SK-N-SH (cell line): ENCODE results near the gene GLIPR1L1. TPM values are rescaled to one million over a fixed set of nuclear protein-coding genes. Genes with fewer than 3 reads are reported as not detected.

Source experiments
- CTCF ChIA-PET: fragments of 300-600, 350-600 bp; formaldehyde crosslinking; extraction: SDS; loops from one replicate; lab custom pipeline; 2021; lab: Yijun Ruan, JAX
- POLR2A ChIA-PET: fragments of 350-600 bp; sonication (Branson Sonifier 250); formaldehyde crosslinking; extraction: SDS; loops from one replicate; lab custom pipeline; 2020; ENCODE audit warnings: antibody characterized with exemption, inconsistent platforms; lab: Yijun Ruan, JAX
- DNase-seq: peaks from one replicate; pipeline ENCODE4 v3.0.0; 2012
- H2AFZ ChIP-seq: fragments of 200-600 bp; sonication (generic); 2 replicates; pipeline ENCODE4 v1.8.1; 2016; ENCODE audit warnings: antibody characterized with exemption, mild to moderate bottlenecking, low read depth
- H3F3A ChIP-seq: fragments of 200-600 bp; sonication (generic); replicated peaks from 2 replicates; pipeline ENCODE3; 2016; ENCODE audit warnings: antibody characterized with exemption, mild to moderate bottlenecking; ENCODE audit not compliant: insufficient read depth
- H3K27ac ChIP-seq, 2 experiments: fragments of 200-500 bp in 1 of 2; fragments of 200-600 bp in 1 of 2; sonication (Bioruptor generic) in 1 of 2; sonication (generic), shearing (Covaris generic) in 1 of 2; 2 replicates each; pipeline versions ENCODE4 v1.5.1 to v1.6.1; 2014 to 2016; ENCODE audit warnings: low read depth in 2 of 2, inconsistent platforms in 1 of 2, low read length in 1 of 2, mild to moderate bottlenecking in 1 of 2, mixed read lengths in 1 of 2
- H3K27me3 ChIP-seq: fragments of 200-600 bp; sonication (generic), shearing (Covaris generic); 2 replicates; pipeline ENCODE4 v1.6.1; 2016; ENCODE audit warnings: mixed run types; ENCODE audit not compliant: insufficient read depth
- H3K36me3 ChIP-seq, 2 experiments: fragments of 200-500 bp in 1 of 2; fragments of 200-600 bp in 1 of 2; sonication (Bioruptor generic) in 1 of 2; sonication (generic) in 1 of 2; replicated peaks in 1 of 2; 2 replicates each; pipeline versions ENCODE3 to v1.5.1; 2014 to 2016; ENCODE audit warnings: low read length in 1 of 2, mild to moderate bottlenecking in 1 of 2; ENCODE audit not compliant: insufficient read depth in 2 of 2, control insufficient read depth in 1 of 2
- H3K4me1 ChIP-seq, 2 experiments: fragments of 200-500 bp in 1 of 2; fragments of 200-600 bp in 1 of 2; sonication (Bioruptor generic) in 1 of 2; sonication (generic), shearing (Covaris generic) in 1 of 2; 2 replicates each; pipeline versions ENCODE4 v1.5.1 to v1.6.1; 2014 to 2016; ENCODE audit warnings: low read depth in 1 of 2, low read length in 1 of 2, mixed run types in 1 of 2; ENCODE audit not compliant: insufficient read depth in 2 of 2, control insufficient read depth in 1 of 2
- H3K4me2 ChIP-seq: fragments of 200-600 bp; sonication (generic), shearing (Covaris generic); 2 replicates; pipeline ENCODE4 v1.6.1; 2017; ENCODE audit warnings: mixed run types
- H3K4me3 ChIP-seq, 2 experiments: fragments of 200-500 bp in 1 of 2; fragments of 200-600 bp in 1 of 2; sonication (Bioruptor generic) in 1 of 2; sonication (generic), shearing (Covaris generic) in 1 of 2; 2 replicates each; pipeline versions ENCODE4 v1.5.1 to v1.8.1; 2014 to 2016; ENCODE audit warnings: low read depth in 2 of 2, inconsistent platforms in 1 of 2, low read length in 1 of 2, mild to moderate bottlenecking in 1 of 2, mixed read lengths in 1 of 2, moderate library complexity in 1 of 2
- H3K79me2 ChIP-seq: fragments of 200-600 bp; sonication (generic); 2 replicates; pipeline ENCODE4 v1.8.1; 2017; ENCODE audit warnings: mild to moderate bottlenecking; ENCODE audit not compliant: insufficient read depth
- H3K9ac ChIP-seq: fragments of 200-600 bp; sonication (generic); 2 replicates; pipeline ENCODE4 v1.6.1; 2017; ENCODE audit warnings: mixed run types
- H3K9me2 ChIP-seq: fragments of 200-600 bp; sonication (generic); 2 replicates; pipeline ENCODE4 v1.6.1; 2017; ENCODE audit warnings: mixed run types
- H3K9me3 ChIP-seq: fragments of 200-600 bp; sonication (generic); 2 replicates; pipeline ENCODE4 v1.6.1; 2017; ENCODE audit warnings: mixed run types, mild to moderate bottlenecking, moderate library complexity
- H4K20me1 ChIP-seq: fragments of 200-600 bp; sonication (generic); 2 replicates; pipeline ENCODE4 v1.6.1; 2017; ENCODE audit warnings: mild to moderate bottlenecking, mixed run types; ENCODE audit not compliant: insufficient read depth
- CHD2 ChIP-seq: fragments of 150-350 bp; IDR thresholded peaks from 2 replicates; pipeline ENCODE4 v1.6.1; 2018; ENCODE audit warnings: low read length; ENCODE audit not compliant: partially characterized antibody
- ELF1 ChIP-seq: IDR thresholded peaks from 2 replicates; pipeline ENCODE4 v1.4.0; 2012
- EZH2phosphoT487 ChIP-seq: fragments of 200-600 bp; sonication (generic); IDR thresholded peaks from 2 replicates; pipeline ENCODE4 v1.6.1; 2017; ENCODE audit warnings: low read depth, mixed run types, mild to moderate bottlenecking, antibody characterized with exemption, moderate library complexity, borderline replicate concordance
- FOXJ3 ChIP-seq: sonication (generic); formaldehyde crosslinking; IDR thresholded peaks from 2 replicates; pipeline ENCODE4 v1.5.1; 2020; ENCODE audit warnings: mild to moderate bottlenecking, missing genetic modification reagents
- FOXM1 ChIP-seq: IDR thresholded peaks from 2 replicates; pipeline ENCODE4 v1.4.0; 2012; ENCODE audit warnings: low read depth, mild to moderate bottlenecking
- GABPA ChIP-seq: IDR thresholded peaks from 2 replicates; pipeline ENCODE4 v1.4.0; 2012; ENCODE audit warnings: low read depth, mild to moderate bottlenecking
- GATA2 ChIP-seq: sonication (generic); formaldehyde crosslinking; IDR thresholded peaks from 2 replicates; pipeline ENCODE4 v1.5.0; 2020; ENCODE audit warnings: mild to moderate bottlenecking, missing genetic modification reagents
- MEF2A ChIP-seq: IDR thresholded peaks from 2 replicates; pipeline ENCODE4 v1.4.0; 2012; ENCODE audit warnings: low read depth, borderline replicate concordance
- NFIC ChIP-seq: IDR thresholded peaks from 2 replicates; pipeline ENCODE4 v1.4.0; 2012; ENCODE audit warnings: borderline replicate concordance
- POLR2AphosphoS5 ChIP-seq: IDR thresholded peaks from 2 replicates; pipeline ENCODE4 v1.6.1; 2012; ENCODE audit warnings: low read depth, low read length
- RCOR1 ChIP-seq: fragments of 150-350 bp; IDR thresholded peaks from 2 replicates; pipeline ENCODE4 v1.6.1; 2017; ENCODE audit warnings: antibody characterized with exemption, low read length
- RXRA ChIP-seq: IDR thresholded peaks from 2 replicates; pipeline ENCODE4 v1.4.0; 2012; ENCODE audit warnings: low read depth, mild to moderate bottlenecking, borderline replicate concordance
- TAF1 ChIP-seq: IDR thresholded peaks from 2 replicates; pipeline ENCODE4 v1.6.1; 2012; ENCODE audit warnings: low read depth, mild to moderate bottlenecking, low read length, moderate library complexity, borderline replicate concordance
- TCF12 ChIP-seq: IDR thresholded peaks from 2 replicates; pipeline ENCODE4 v1.4.0; 2012
- YY1 ChIP-seq: IDR thresholded peaks from 2 replicates; pipeline ENCODE4 v1.4.0; 2012; ENCODE audit warnings: low read depth, mild to moderate bottlenecking
- WGBS: methylation state at CpG from one replicate; pipeline ENCODE4 v1.1.6; 2017; ENCODE audit warnings: low lambda C conversion rate; 5-methylcytosine and 5-hydroxymethylcytosine counted together
- polyA plus RNA-seq, 3 experiments: library from polyadenylated mRNA; depleted of rRNA; stranded (reverse); fragments of >200 nt; gene quantifications; 2 replicates each; pipeline ENCODE4 v1.2.3, GENCODE V29; 2012
- TF ChIP-seq, protein P1 (sequence below): fragments of 150-350 bp; IDR thresholded peaks from 2 replicates; pipeline ENCODE4 v1.6.1; 2017; ENCODE audit warnings: antibody characterized with exemption, low read length, low read depth, borderline replicate concordance
- TF ChIP-seq, protein P2 (sequence below): IDR thresholded peaks from 2 replicates; pipeline ENCODE4; 2012
- TF ChIP-seq, protein P3 (sequence below): IDR thresholded peaks from 2 replicates; pipeline ENCODE4 v1.4.0; 2012; ENCODE audit warnings: low read depth, borderline replicate concordance
- TF ChIP-seq, protein P4 (sequence below): fragments of 200-600 bp; sonication (generic); IDR thresholded peaks from 2 replicates; pipeline ENCODE4 v1.6.1; 2017; ENCODE audit warnings: antibody characterized with exemption, mild to moderate bottlenecking, moderate library complexity

Gene GLIPR1L1
- polyA plus RNA-seq, 1 of the 3 experiments (the other 2 are of a cell fraction): not detected

DNA sequence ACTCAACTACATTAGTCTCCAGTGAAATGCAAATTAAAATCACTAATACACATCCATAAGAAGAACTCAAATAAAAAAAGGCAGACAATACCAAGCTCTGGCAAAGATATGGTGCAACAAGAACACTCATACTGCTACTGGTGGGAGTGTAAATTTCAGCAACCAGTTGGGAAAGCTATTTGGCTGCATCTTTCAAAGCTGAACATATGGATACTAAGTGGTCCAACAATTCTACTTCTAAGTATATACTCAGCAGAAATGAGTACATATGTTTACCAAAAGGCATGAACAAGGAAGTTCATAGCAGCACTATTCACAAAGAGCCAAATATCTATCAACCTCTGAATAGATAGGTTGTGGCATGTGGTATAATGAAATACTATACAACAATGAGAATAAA lies 31.7 kb upstream of the GLIPR1L1 start:
- Histone ChIP-seq H3K4me1 (no peaks in the 10 kb centered on the region), H4K20me1 (no peaks in the 10 kb centered on the region), H3K9me2 (no peaks in the 10 kb centered on the region), H3K27ac (no peak overlapping the region), H3K36me3 (no peaks in the 10 kb centered on the region), H3K4me2 (no peak overlapping the region), H3K9me3 (no peaks in the 10 kb centered on the region), H3K9ac (no peak overlapping the region), H3F3A (no peaks in the 10 kb centered on the region), H2AFZ (no peak overlapping the region), H3K79me2 (no peaks in the 10 kb centered on the region), H3K4me3 (no peak overlapping the region), H3K27me3 (no peaks in the 10 kb centered on the region)
- TF ChIP-seq EZH2phosphoT487 (no peak), FOXJ3 (no peak), YY1 (no peak), GABPA (no peak), FOXM1 (no peak), RXRA (no peak), POLR2AphosphoS5 (no peak), ELF1 (no peak), GATA2 (no peak), CHD2 (no peak), MEF2A (no peak)
- TF ChIP-seq, protein P1, sequence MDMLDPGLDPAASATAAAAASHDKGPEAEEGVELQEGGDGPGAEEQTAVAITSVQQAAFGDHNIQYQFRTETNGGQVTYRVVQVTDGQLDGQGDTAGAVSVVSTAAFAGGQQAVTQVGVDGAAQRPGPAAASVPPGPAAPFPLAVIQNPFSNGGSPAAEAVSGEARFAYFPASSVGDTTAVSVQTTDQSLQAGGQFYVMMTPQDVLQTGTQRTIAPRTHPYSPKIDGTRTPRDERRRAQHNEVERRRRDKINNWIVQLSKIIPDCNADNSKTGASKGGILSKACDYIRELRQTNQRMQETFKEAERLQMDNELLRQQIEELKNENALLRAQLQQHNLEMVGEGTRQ: no peak
- TF ChIP-seq, protein P2, sequence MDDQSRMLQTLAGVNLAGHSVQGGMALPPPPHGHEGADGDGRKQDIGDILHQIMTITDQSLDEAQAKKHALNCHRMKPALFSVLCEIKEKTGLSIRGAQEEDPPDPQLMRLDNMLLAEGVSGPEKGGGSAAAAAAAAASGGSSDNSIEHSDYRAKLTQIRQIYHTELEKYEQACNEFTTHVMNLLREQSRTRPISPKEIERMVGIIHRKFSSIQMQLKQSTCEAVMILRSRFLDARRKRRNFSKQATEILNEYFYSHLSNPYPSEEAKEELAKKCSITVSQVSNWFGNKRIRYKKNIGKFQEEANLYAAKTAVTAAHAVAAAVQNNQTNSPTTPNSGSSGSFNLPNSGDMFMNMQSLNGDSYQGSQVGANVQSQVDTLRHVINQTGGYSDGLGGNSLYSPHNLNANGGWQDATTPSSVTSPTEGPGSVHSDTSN: no peak
- TF ChIP-seq, protein P3, sequence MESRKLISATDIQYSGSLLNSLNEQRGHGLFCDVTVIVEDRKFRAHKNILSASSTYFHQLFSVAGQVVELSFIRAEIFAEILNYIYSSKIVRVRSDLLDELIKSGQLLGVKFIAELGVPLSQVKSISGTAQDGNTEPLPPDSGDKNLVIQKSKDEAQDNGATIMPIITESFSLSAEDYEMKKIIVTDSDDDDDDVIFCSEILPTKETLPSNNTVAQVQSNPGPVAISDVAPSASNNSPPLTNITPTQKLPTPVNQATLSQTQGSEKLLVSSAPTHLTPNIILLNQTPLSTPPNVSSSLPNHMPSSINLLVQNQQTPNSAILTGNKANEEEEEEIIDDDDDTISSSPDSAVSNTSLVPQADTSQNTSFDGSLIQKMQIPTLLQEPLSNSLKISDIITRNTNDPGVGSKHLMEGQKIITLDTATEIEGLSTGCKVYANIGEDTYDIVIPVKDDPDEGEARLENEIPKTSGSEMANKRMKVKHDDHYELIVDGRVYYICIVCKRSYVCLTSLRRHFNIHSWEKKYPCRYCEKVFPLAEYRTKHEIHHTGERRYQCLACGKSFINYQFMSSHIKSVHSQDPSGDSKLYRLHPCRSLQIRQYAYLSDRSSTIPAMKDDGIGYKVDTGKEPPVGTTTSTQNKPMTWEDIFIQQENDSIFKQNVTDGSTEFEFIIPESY: no peak
- CTCF ChIA-PET: no interaction called here
- POLR2A ChIA-PET: no interaction called here
- DNase-seq: no peak

DNA sequence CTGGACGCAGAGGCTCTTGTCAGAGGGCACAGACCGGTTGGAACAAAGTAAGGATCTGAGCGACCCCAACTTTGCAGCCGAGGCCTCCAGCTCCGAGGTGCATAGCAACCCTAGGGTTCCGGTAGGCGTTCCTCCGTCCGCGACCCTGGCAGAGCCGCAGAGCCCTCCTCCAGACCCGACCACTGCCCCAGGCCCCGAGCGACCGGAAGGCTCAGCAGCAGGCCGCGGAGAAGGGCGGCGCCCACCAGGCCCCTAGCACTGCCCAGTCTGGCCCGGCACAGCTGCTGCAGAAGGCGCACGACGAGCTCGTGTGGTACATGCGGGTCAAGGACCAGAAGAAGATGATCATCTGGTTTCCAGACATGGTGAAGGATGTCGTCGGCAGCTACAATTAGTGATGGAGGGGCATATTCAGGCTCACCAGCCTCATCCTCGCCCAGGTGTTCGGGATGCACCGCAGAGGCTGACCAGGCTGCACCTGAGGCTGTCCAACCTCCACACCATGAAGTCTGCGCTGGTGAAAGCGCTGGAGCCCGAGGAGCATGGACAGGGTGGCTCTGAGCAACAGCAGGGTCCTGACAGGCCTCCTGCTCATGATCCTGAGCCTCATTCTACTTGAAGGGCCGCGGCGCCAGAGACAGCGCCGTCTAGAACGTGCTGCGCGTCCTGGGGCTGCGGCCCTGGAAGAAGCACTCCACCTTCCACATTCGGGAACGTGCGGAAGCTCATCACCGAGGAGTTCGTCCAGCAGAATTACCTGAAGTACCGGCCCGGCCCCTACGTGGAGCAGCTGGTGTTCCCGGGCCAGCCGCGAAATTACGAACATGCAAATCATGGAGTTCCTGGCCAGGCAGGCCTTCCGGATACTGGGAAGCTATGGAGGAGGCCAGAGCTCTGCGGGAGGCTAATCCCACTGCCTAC lies 28.8 kb upstream of the GLIPR1L1 start:
- H3K4me3 ChIP-seq: no peak overlapping the region
- no peaks in the 10 kb centered on the region for H3K9me2 ChIP-seq
- no peaks in the 10 kb centered on the region for H3K4me1 ChIP-seq
- H3K9ac ChIP-seq: no peak overlapping the region
- H4K20me1 ChIP-seq: no peaks in the 10 kb centered on the region
- H3K79me2 ChIP-seq: no peaks in the 10 kb centered on the region
- H3F3A ChIP-seq: no peaks in the 10 kb centered on the region
- no peaks in the 10 kb centered on the region for H3K36me3 ChIP-seq
- H2AFZ ChIP-seq: no peak overlapping the region
- ChIA-PET POLR2A (no interaction called here), CTCF (no interaction called here)
- no peak for DNase-seq
- H3K27me3 ChIP-seq: no peaks in the 10 kb centered on the region
- WGBS: 94% methylated on average over 35 of the region's 56 CpGs
- no peak overlapping the region for H3K27ac ChIP-seq
- H3K9me3 ChIP-seq: no peaks in the 10 kb centered on the region
- H3K4me2 ChIP-seq: no peak overlapping the region
- TF ChIP-seq, protein P4, sequence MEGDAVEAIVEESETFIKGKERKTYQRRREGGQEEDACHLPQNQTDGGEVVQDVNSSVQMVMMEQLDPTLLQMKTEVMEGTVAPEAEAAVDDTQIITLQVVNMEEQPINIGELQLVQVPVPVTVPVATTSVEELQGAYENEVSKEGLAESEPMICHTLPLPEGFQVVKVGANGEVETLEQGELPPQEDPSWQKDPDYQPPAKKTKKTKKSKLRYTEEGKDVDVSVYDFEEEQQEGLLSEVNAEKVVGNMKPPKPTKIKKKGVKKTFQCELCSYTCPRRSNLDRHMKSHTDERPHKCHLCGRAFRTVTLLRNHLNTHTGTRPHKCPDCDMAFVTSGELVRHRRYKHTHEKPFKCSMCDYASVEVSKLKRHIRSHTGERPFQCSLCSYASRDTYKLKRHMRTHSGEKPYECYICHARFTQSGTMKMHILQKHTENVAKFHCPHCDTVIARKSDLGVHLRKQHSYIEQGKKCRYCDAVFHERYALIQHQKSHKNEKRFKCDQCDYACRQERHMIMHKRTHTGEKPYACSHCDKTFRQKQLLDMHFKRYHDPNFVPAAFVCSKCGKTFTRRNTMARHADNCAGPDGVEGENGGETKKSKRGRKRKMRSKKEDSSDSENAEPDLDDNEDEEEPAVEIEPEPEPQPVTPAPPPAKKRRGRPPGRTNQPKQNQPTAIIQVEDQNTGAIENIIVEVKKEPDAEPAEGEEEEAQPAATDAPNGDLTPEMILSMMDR: no peak
- no peak for TF ChIP-seq RCOR1
- TF ChIP-seq TCF12: no peak
- no peak for TF ChIP-seq NFIC
- no peak for TF ChIP-seq GABPA
- TF ChIP-seq, protein P3: no peak
- no peak for TF ChIP-seq TAF1
- TF ChIP-seq GATA2: no peak
- TF ChIP-seq FOXJ3: no peak
- no peak for TF ChIP-seq EZH2phosphoT487
